Hepatocyte (in vitro differentiated cells): ENCODE results near the gene KRTAP4-5. TPM values are rescaled to one million over a fixed set of nuclear protein-coding genes. Genes with fewer than 3 reads are reported as not detected.
"Not testable (repeated sequence)": the region's sequence is repeated elsewhere in the genome, so short reads cannot be mapped to it uniquely, and the experiment has no call there.

ENCODE experiments used
- DNase-seq: peaks from one replicate; pipeline ENCODE4 v3.0.0-alpha.2; 2016; ENCODE audit warnings: low spot score
- H2AFZ ChIP-seq: fragments of 200-600 bp; sonication (generic); 2 replicates; pipeline ENCODE4 v1.6.0; 2016; ENCODE audit warnings: antibody characterized with exemption, mild to moderate bottlenecking
- H3K27ac ChIP-seq: fragments of 200-600 bp; sonication (generic); 2 replicates; pipeline ENCODE4 v1.5.1; 2016; ENCODE audit warnings: mild to moderate bottlenecking
- H3K27me3 ChIP-seq: fragments of 200-600 bp; sonication (generic); 2 replicates; pipeline ENCODE4 v1.6.1; 2016
- H3K36me3 ChIP-seq: fragments of 200-600 bp; sonication (generic); replicated peaks from 2 replicates; pipeline ENCODE4 v1.5.1; 2016; ENCODE audit warnings: low read depth; ENCODE audit not compliant: insufficient read depth
- H3K4me1 ChIP-seq: fragments of 200-600 bp; sonication (generic); 2 replicates; pipeline ENCODE4 v1.5.1; 2016; ENCODE audit warnings: mild to moderate bottlenecking, moderate library complexity; ENCODE audit not compliant: insufficient read depth
- H3K4me2 ChIP-seq: fragments of 200-600 bp; sonication (generic); 2 replicates; pipeline ENCODE4 v1.6.0; 2016
- H3K4me3 ChIP-seq: fragments of 200-600 bp; sonication (generic); 2 replicates; pipeline ENCODE4 v1.5.1; 2016; ENCODE audit warnings: mild to moderate bottlenecking
- H3K79me2 ChIP-seq: fragments of 200-600 bp; sonication (generic); 2 replicates; pipeline ENCODE4 v1.6.0; 2017; ENCODE audit warnings: mild to moderate bottlenecking
- H3K9me2 ChIP-seq: fragments of 200-600 bp; sonication (generic); replicated peaks from 2 replicates; pipeline ENCODE4 v1.6.0; 2017; ENCODE audit warnings: mild to moderate bottlenecking; ENCODE audit not compliant: insufficient read depth
- H3K9me3 ChIP-seq: fragments of 200-600 bp; sonication (generic); 2 replicates; pipeline ENCODE4 v1.5.1; 2016; ENCODE audit warnings: low read depth, mild to moderate bottlenecking
- H4K20me1 ChIP-seq: fragments of 200-600 bp; sonication (generic); 2 replicates; pipeline ENCODE4 v1.6.0; 2016; ENCODE audit warnings: mild to moderate bottlenecking; ENCODE audit not compliant: insufficient read depth, poor library complexity, severe bottlenecking
- CTCF ChIP-seq: fragments of 200-600 bp; sonication (generic); IDR thresholded peaks from 2 replicates; pipeline ENCODE4 v1.5.1; 2016; ENCODE audit warnings: antibody characterized with exemption, mild to moderate bottlenecking; ENCODE audit not compliant: poor library complexity
- EZH2 ChIP-seq: fragments of 200-600 bp; sonication (generic); IDR thresholded peaks from 2 replicates; pipeline ENCODE4 v1.6.1; 2016; ENCODE audit warnings: antibody characterized with exemption, mild to moderate bottlenecking, borderline replicate concordance
- EZH2phosphoT487 ChIP-seq: fragments of 200-600 bp; sonication (generic); IDR thresholded peaks from one replicate; pipeline ENCODE4 v1.6.1; 2018; ENCODE audit warnings: antibody characterized with exemption, mild to moderate bottlenecking, low read depth, moderate library complexity; ENCODE audit not compliant: unreplicated experiment, severe bottlenecking
- WGBS: methylation state at CpG from one replicate; pipeline ENCODE4 v1.1.6; 2016; ENCODE audit warnings: low lambda C conversion rate; ENCODE audit errors: missing lambda C conversion rate; 5-methylcytosine and 5-hydroxymethylcytosine counted together
- polyA plus RNA-seq: library from polyadenylated mRNA; unstranded; fragments of >200 nt; fragmentation: Nextera tagmentation; extraction: Ambion mirVana; gene quantifications from 2 replicates; pipeline ENCODE4 v1.2.1, GENCODE V29; 2016
- total RNA-seq: library from RNA; depleted of rRNA; stranded (reverse); fragments of >200 nt; gene quantifications from 2 replicates; pipeline ENCODE4 v1.2.3, GENCODE V29; 2014

KRTAP4-5 gene
- total and polyA plus RNA-seq, 2 experiments from 2014 or later = not detected

DNA sequence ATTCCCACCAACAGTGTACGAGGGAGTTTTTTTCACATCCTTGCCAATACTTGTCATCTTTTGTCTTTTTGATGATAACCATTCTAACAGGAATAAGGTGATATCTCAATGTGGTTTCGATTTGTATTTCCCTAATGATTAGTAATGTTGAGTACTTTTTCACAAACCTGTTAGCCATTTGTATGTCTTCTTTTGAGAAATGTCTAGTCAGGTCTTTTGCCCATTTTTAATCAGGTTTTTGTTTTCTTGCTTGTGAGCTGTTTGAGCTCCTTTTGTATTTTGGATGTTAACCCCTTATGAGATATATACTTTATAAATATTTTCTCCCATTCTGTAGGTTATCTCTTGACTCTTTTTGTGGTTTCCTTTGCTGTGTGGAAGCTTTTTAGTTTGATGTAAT lies 1.9 kb upstream of the KRTAP4-5 start:
- Histone ChIP-seq H3K79me2 (no peaks in the 10 kb centered on the region), H3K27ac (no peak overlapping the region), H3K9me2 (no peaks in the 10 kb centered on the region), H3K27me3 (peaks cover 2% of the 10 kb centered on the region), H4K20me1 (no peaks in the 10 kb centered on the region), H2AFZ (no peak overlapping the region), H3K4me2 (no peak overlapping the region), H3K9me3 (no peaks in the 10 kb centered on the region), H3K36me3 (no peaks in the 10 kb centered on the region), H3K4me3 (no peak overlapping the region), H3K4me1 (peaks cover 7% of the 10 kb centered on the region)
- WGBS = 92% methylated on average over 2 of the region's 2 CpGs
- TF ChIP-seq EZH2phosphoT487 (no peak), CTCF (no peak), EZH2 (no peak)
- DNase-seq = no peak

GRCh38 chr17:41150026-41150425 lies 401 bp upstream of the KRTAP4-5 start:
- H3K9me2 ChIP-seq = no peaks in the 10 kb centered on the region
- H3K79me2 ChIP-seq = no peaks in the 10 kb centered on the region
- no peak overlapping the region for H2AFZ ChIP-seq
- peaks cover 7% of the 10 kb centered on the region for H3K4me1 ChIP-seq
- H3K4me3 ChIP-seq = no peak overlapping the region
- H3K9me3 ChIP-seq = no peaks in the 10 kb centered on the region
- TF ChIP-seq EZH2phosphoT487 = no peak
- no peak for TF ChIP-seq EZH2
- TF ChIP-seq CTCF = no peak
- H3K4me2 ChIP-seq = no peak overlapping the region
- no peaks in the 10 kb centered on the region for H4K20me1 ChIP-seq
- H3K27ac ChIP-seq = no peak overlapping the region
- DNase-seq = no peak
- peaks cover 2% of the 10 kb centered on the region for H3K27me3 ChIP-seq
- H3K36me3 ChIP-seq = no peaks in the 10 kb centered on the region
- WGBS = 87% methylated on average over 4 of the region's 4 CpGs

- DNase-seq, H3K4me3 ChIP-seq, H4K20me1 ChIP-seq, H3K27me3 ChIP-seq, H3K4me1 ChIP-seq, H3K9me2 ChIP-seq, H3K79me2 ChIP-seq, H3K9me3 ChIP-seq, H3K36me3 ChIP-seq, H2AFZ ChIP-seq, H3K4me2 ChIP-seq, H3K27ac ChIP-seq: not testable (repeated sequence)
- 91% methylated on average over 10 of the region's 10 CpGs for WGBS
These were observed 514 bp downstream of the KRTAP4-5 start for GRCh38 chr17:41148971-41149651.

- no peak for DNase-seq
- Histone ChIP-seq H3K36me3 (no peaks in the 10 kb centered on the region), H2AFZ (no peak overlapping the region), H3K79me2 (no peaks in the 10 kb centered on the region), H3K9me2 (no peaks in the 10 kb centered on the region), H3K27ac (no peak overlapping the region), H3K4me3 (no peak overlapping the region), H3K4me1 (no peaks in the 10 kb centered on the region), H3K27me3 (peaks cover 2% of the 10 kb centered on the region), H4K20me1 (no peaks in the 10 kb centered on the region), H3K4me2 (no peak overlapping the region), H3K9me3 (no peaks in the 10 kb centered on the region)
- TF ChIP-seq EZH2phosphoT487 = no peak
- no peak for TF ChIP-seq EZH2
- TF ChIP-seq CTCF = no peak
- 94% methylated on average over 2 of the region's 2 CpGs for WGBS
These were observed 2.0 kb downstream of the KRTAP4-5 start for GRCh38 chr17:41147531-41148204.
